GM04504 (cell line): ENCODE measurements around the gene SEC63.
"Not testable (repeated sequence)": the region's sequence is repeated elsewhere in the genome, so short reads cannot be mapped to it uniquely, and the experiment has no call there.

Source experiments
- DNase-seq: peaks from one replicate; pipeline ENCODE4 v3.0.0-alpha.2; 2012; ENCODE audit warnings: low read depth

The SEC63 gene

GRCh38 chr6:107972413-107973096 is 14.5 kb upstream of the SEC63 start:
- DNase-seq, result no peak

DNA sequence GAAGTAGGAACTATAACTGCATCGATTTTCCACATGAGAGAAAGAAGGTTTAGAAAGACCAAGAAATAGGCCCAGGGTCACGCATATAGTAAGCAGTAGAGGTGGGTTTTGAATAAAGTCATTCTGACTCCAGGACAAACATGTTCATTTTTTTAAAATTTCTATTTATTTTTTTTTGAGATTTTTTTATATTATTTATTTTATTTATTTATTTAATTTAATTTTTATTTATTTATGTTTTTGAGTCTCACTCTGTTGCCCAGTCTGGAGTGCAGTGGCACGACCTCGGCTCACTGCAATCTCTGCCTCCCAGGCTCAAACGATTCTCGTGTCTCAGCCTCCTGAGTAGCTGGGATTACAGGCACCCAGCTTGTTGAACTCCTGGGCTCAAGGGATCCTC is 13.2 kb upstream of the SEC63 start:
- DNase-seq, result no peak

- DNase-seq, result no peak
Measured at GRCh38 chr6:107970255-107970654, 12.2 kb upstream of the SEC63 start.

- no peak for DNase-seq
Measured at GRCh38 chr6:107968081-107968480, 10.1 kb upstream of the SEC63 start.

- DNase-seq, result peak; percentile 84
Measured at GRCh38 chr6:107965746-107966145, 7.7 kb upstream of the SEC63 start.

GRCh38 chr6:107962723-107963122 is 4.7 kb upstream of the SEC63 start:
- no peak for DNase-seq

GRCh38 chr6:107959392-107959791 is 1.4 kb upstream of the SEC63 start:
- DNase-seq, result no peak

DNA sequence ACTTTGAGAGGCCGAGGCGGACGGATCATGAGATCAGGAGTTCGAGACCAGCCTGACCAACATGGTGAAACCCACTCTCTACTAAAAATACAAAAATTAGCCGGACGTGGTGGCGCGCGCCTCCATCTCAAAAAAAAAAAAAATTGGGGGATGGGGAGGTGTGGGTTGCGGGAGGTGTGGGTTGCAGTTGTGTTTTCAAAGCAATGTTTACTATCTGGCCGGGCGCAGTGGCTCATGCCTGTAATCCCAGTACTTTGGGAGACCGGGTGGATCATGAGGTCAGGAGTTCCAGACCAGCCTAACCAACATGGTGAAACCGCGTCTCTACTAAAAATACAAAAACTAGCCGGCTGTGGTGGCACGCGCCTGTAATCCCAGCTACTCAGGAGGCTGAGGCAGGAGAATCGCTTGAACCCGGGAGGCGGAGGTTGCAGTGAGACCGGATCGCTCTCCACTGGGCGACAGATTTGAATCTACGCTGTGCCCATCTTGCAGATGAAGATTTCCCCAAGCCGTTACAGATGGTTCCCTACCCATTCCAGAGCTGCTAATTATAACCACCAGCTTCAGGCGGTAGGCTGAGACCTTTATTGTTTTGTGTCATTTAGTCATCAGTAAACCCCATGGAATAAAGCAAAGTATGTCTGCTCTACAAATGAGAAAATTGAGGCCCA is 818 bp upstream of the SEC63 start:
- not testable (repeated sequence) for DNase-seq

DNA sequence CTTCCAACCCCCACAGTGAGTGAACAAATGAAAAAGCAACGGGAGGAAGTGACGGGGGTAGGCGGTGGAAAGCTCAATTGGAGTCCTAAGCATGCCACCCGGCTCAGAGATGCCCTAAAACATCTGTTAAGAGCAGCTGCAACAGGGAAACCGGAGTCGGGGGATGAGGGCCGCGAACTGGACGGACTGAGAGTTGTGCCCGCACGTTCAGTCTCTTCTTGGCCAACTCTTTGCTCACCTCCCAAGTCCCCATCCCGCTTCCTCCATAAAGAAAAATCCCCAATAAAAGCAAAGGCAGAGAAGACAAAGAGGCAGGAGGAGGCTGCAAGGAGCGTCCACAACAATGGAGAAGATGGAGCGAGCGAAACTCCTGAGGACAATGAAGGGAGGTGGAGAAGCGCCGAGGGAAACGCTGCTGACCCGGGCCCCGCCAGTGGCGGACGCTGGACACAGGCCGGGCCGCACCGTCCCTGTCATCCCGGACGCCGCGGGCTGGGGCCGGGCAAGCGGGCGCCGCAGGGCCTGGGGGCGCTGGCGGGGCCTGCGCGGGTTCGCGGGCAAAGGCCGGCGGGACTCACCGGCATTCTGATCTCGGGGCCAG is 600 bp downstream of the SEC63 start:
- peak; percentile 28 for DNase-seq

DNA sequence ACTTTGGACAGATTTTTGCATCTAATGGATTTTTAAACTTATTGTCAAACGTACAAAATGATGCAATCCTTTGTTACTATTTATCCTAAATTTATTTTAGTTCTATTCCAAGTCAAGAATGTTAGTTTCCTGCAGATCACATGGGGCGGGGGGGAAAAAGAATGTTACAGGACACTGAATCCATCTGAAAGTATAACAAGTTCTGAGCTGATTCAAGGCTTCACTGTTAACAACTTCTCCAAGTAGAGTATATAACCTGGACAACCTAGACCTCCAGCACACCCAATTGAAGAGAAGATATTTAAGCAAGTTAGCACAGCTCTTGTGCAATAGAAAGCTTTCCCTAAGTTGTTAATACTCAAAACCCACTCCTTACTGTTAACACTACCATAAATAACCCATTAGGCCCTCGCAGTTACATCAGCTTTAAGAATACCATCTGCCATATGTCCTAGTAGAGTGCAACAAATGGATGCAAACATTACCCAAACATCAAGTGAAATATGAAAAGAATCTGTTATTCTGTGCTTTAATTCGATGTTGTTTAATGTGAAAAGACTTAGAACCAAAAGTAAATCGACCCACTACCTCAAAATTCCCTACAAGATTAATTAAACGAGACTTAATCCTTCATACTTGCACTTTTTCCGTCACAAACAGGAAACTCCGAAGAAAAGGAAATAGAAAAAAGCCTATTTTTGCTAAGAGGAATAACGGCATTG is 1.3 kb downstream of the SEC63 start:
- peak; percentile 23 for DNase-seq

- DNase-seq, result no peak
Measured at GRCh38 chr6:107956181-107956580, 1.8 kb downstream of the SEC63 start.

DNA sequence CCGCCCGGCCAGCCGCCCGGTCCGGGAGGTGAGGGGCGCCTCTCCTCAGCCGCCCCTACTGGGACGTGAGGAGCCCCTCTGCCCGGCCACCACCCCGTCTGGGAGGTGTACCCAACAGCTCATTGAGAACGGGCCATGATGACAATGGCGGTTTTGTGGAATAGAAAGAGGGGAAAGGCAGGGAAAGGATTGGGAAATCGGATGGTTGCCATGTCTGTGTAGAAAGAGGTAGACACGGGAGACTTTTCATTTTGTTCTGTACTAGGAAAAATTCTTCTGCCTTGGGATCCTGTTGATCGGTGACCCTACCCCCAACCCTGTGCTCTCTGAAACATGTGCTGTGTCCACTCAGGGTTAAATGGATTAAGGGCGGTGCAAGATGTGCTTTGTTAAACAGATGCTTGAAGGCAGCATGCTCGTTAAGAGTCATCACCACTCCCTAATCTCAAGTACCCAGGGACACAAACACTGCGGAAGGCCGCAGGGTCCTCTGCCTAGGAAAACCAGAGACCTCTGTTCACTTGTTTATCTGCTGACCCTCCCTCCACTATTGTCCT is 4.1 kb downstream of the SEC63 start:
- not testable (repeated sequence) for DNase-seq

DNA sequence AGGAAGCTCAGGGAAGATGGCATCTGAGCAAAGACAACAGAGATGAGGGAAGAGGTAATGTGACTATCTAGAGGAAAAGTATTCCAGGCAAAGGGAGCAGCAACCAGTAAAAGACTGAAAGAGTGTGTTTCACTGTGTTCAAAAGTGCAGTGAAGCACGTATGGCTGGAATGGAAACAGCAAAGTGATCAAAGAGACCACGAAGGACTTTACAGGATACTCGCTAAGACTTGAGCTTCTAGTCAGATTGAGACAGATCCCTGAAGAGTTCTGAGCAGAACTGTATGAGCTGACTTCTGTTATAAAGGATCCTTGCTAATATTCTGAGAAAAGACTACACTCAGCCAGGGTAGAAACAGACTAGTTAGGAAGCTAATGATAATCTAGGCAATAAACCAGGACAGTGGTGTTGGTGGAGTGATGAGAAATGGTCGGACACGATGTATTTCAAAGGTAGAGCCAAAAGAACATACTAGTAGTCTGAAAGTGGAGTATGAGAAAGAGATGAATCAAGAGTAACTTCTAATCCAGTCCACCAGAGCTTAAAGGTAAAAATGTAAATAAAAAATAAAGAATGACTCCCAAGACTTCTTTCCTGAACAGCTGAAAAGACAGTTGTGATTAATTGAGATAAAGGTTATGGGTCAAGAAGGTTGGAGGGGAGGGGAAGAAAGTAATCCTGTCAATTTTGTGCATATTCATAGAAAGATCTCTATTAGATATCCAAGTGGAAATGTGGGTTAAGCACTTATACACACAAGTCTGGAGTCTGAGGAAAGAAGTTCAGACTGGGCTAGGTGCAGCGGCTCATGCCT is 14.2 kb downstream of the SEC63 start:
- DNase-seq, result no peak

- no peak for DNase-seq
Measured at GRCh38 chr6:107942142-107942541, 15.9 kb downstream of the SEC63 start.

DNA sequence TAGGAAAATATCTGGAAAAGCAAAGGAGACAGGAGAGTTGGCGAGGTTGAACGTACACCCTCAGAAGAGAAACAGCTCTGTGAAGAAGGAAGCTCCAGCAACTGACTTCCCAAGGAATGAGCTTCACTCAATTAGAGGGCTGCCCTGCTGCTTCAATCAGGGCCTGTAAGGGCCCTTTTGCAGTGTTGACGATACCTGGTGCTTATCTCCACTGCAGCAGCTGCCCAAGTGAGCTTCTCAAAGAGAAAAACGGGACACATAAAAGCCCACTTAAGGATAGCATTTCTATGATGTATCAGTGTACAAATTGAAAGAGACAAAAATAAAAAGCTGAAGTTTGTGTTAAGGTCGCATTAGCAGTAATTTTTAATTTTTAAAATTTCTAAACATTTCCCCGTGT is 16.4 kb downstream of the SEC63 start:
- no peak for DNase-seq

GRCh38 chr6:107941199-107941598 is 16.8 kb downstream of the SEC63 start:
- no peak for DNase-seq

DNA sequence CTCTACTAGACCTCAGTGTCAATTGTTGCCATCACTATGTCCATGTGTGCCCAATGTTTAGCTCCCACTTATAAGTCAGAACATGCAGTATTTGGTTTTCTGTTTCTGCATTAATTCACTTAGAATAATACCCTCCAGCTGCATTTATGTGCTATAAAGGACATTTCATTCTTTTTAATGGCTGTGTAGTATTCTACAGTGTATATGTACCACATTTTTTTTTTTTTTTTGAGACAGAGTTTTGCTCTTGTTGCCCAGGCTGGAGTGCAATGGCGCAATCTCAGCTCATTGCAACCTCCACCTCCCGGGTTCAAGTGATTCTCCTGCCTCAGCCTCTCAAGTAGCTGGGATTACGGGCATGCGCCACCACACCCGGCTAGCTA is 21.1 kb downstream of the SEC63 start:
- not testable (repeated sequence) for DNase-seq

DNA sequence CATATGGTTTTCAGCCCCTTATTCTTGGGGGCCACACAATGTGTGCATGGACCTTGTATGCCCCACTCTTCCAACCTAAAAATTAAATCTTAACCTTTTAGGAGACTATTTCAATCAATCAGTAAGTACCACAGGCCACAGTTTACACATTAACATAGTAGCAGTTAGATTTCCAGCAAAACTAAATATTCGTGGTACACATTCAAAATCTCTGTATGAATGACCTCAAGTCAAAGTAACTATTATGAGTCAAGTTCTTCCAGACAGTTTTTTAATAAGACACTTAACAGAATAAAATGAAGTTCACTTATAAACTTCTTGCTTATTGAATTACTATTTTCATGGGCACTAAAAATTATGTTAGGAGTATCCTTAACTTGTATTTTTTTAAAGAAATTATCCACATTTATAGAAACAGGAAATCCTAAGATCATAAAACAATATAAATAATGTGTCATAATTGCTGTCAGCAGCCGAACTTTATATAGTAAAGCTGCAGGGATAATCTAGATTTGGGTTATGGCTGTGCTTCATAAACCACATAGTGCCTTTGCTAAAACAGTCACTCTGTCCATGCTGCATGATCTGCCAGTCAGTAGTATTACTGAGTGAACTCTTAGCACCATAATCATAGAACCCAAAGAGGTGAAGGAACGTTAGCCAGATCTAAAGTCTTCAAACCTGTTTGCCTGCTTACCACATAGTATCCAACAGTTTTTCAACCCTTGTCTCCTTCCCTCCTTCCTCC is 21.7 kb downstream of the SEC63 start:
- no peak for DNase-seq

- DNase-seq, result not testable (repeated sequence)
Measured at GRCh38 chr6:107934229-107934628, 23.8 kb downstream of the SEC63 start.

DNA sequence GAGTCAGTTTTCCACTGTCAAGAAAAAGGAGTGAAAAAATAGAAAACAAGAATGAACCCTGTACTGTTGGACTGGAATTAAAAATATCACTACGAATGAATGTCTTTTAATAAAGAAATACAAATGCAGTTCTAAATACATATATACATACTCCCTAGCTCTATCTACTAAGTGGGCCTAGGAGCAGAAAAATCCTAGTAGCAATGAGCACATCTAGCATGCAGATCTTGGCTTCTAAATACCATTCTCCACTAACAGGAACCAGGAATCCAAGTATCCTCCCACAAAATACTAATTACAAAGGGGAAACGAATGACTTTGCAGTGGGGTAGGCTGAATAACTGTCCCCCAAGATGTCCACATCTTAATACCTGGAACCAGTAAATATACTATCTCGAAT is 25.4 kb downstream of the SEC63 start:
- no peak for DNase-seq

- DNase-seq, result no peak
Measured at GRCh38 chr6:107931894-107932293, 26.1 kb downstream of the SEC63 start.
